HG03045 (cell line): ENCODE results near the gene KSR1.
"Not testable (repeated sequence)": the region's sequence is repeated elsewhere in the genome, so short reads cannot be mapped to it uniquely, and the experiment has no call there.

ENCODE experiments used
- ATAC-seq: cut with Tn5 transposase; IDR thresholded peaks from one replicate; pipeline ENCODE4 v1.9.1; 2021; ENCODE audit warnings: mild to moderate bottlenecking, moderate library complexity; ENCODE audit not compliant: unreplicated experiment

KSR1 gene

DNA sequence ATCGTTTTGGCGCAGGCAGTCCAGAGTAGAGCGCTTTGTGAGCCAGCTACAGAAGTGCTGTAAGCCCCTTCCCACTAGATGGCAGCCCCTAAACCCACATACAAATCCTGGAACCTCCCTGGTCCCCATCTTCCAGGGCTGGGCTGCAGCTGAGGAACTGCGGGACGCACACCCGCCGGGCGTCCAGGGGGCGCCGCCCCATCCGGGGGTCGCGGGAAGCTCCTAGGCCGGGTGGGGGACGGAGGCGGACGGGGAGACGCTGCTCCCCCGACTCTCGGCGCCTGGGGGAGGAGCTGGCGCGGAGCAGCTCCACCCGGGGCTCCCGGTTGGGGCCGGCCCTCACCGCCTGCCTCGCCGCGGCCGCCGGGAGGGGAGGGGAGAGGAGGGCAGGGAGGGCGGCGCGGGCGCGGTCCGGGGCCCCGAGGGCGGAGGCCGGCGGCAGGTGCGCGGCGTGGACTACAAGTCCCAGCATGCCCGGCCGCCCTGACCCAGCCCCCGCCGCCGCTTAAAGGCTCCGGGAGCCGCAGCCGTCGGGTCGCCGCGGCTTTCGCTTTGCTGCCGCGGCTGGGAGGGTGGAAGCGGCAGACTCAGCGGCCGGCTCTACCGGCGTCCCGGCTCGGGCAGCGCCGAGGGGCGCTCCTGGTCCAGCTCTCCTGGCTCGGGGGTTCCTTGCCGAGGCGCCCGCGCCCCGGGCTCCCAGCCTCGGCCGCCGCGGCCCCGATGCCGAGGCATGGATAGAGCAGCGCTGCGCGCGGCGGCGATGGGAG is at the start of gene KSR1:
TSS of gene KSR1 (plus strand) at position 535 of the 767 bp plus-strand sequence. CDS start at position 731, 196 bp downstream.
- peak; percentile 94 for ATAC-seq

DNA sequence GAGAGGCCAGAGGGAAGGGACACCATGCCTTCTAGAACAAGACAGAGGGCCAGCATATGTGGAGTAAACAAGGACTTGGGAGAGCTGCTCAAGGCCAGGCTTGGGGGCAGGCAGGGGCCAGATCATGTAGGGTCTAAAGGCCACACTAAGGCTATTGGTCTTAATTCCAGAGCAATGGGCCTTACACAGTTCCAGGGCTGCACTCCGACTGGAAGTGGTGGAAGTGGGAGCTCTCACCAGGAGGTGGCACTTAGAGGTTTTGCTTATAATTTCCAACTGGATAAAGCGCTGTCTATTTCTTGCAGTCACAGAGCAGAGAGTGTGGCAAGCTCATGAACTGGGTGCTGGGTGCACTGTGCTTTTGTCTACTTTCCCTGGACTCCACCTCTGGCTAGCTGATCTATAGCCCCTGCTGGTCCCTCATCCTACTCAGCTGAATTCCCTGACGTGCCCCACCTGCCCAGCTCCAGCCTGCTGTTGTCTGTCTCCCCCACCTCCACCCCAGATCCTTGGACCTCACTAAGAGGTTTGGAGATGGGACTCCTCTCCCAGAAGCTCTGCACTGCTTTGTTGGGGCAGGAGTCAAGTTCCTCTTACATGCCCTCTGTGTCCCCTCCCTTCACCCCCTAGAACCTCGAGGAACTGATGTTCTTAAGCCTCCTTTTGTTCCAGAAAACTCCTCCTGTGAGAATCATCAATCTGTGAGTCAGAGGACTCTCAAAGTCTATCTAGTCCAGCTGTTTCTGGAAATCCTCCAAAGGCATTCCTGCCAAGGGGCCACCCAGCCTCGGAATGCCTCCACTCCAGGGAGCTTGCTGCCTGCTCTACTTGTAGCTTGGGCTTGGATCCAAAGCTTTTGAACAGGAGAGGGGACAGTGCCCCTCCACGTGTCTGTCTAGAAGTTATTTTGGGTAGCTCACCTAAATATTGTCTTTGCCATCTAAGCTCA is 48.1 kb upstream of the KSR1 start:
- no peak for ATAC-seq

DNA sequence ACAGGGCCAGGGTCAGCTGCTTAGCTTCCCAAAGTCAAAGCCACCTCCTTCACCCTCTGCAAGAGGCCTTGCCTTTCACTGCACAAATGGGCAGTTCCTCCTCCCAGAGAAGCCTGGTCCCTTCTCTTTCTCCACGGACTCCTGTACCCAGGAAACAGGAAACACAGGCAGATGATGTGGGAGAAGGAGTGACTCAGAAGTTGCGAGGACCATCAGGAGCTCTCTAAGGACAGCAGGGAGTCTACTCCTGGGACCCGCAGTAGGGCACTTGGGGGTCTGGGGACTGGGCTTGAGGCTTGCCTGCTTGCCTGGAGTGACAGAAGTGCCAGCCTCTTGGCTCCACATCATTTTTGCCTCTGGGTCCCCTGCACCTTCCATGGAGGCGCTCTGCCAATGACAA is 47.4 kb upstream of the KSR1 start:
- ATAC-seq, result no peak

DNA sequence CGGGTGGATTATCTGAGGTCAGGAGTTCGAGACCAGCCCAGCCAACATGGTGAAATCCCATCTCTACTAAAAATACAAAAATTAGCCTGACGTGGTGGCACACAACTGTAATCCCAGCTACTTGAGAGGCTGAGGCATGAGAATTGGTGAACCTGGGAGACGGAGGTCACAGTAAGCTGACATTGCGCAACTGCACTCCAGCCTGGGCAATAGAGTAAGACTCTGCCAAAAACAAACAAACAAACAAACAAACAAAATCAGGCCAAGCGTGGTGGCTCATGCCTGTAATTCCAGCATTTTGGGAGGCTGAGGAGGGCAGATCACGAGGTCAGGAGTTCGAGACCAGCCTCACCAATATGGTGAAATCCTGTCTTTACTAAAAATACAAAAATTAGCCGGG is 44.1 kb upstream of the KSR1 start:
- not testable (repeated sequence) for ATAC-seq

DNA sequence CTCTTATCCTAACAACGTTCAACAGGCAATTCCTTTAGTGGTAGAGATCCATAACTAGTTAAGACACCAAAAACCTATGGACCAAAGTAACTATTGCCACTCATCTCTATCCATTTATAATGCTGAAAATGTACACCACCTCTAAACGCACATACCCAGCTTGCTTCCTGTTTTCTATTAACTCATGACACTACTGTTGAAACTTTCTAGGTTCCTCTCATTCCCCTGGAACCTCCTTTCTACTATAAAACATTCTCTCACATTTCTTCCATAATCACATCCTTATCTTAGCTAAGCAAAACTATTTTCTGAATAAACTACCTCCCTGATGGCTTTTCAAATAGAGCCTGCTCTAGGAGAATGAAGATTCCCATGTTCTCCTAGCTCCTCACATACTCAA is 42.9 kb upstream of the KSR1 start:
- no peak for ATAC-seq

DNA sequence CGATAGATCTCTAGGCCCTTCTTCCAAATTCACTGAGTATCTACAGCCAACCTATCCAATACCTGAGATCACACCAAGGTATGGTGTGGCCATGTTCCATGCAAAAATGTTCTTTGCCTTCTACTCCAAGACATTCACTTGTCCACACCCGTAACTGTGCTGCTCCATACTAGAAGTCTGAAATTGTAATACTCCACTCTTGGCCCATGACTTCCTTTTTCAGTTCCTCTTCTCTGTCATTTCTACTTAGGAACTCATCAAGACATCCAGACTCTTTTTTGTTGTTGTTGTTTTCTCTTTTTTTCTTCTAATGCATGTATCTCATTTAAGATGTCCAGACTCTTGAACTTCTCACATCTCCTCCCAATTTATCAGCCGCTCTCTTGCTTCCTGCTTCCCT is 42.5 kb upstream of the KSR1 start:
- no peak for ATAC-seq

DNA sequence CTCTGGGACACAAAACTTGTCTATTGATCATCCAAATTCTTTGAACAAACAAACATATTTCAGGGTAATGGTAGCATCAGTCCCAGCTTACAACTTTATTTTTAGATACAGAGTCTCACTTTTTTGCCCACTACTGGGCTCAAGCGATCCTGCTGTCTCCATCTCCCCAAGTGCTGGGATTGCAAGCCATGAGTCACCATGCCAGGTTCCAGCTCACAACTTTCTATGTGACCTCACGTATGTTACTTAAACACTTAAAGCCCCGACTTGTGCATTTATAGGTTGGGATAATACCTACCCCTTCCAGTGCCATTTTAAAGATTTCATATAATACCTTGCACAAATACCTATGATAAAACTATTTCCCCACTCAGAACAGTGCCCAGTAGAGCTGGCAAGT is 42.0 kb upstream of the KSR1 start:
- no peak for ATAC-seq

DNA sequence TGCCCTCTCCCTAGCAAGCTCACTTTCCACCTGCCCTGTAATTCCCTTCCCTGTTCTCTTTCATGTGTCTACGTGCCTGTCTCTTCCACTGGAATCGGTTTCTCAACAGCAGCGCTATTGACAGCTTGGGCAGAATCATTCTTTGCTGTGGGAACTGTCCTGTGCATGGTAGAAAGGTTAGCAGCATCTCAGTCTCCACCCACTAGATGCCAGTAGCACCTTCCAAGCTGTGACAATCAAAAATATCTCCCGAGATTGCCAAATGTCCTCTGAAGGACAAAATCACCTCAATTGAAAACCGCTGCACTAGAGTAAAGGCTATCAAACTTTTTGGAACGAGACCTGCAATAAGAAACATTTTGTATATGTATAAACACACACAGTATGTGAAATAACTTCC is 41.6 kb upstream of the KSR1 start:
- no peak for ATAC-seq

DNA sequence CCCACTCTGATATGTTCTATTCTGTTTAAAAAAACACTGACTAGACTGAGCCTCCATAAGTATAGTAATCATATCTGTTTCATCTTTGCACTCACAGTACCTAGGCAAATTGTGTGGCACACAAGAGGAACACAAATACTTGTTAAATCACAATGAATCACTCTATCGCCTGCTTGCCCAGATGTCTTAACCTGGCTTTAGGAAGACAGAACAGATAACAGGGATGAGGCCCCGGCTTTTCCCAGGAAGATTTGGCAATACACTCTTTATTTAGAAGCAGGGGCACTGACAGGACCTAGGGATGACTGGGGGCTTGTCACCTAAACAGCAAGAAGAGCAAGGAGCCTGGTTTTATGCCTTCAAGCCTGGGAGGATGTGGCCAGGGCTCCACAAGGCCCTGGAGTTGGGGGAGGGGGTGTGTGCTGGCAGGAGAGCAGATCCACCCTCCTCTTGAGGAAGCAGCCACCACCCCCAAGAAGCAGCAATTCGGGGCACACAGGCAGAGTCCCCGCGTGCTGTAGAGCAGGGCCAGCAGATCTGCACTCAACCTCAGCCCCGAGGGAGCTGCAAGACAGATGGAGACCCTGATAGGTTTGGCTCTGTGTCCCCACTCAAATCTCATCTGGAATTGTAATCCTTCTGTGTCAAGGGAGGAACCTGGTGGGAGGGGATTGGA is 41.0 kb upstream of the KSR1 start:
- no peak for ATAC-seq

DNA sequence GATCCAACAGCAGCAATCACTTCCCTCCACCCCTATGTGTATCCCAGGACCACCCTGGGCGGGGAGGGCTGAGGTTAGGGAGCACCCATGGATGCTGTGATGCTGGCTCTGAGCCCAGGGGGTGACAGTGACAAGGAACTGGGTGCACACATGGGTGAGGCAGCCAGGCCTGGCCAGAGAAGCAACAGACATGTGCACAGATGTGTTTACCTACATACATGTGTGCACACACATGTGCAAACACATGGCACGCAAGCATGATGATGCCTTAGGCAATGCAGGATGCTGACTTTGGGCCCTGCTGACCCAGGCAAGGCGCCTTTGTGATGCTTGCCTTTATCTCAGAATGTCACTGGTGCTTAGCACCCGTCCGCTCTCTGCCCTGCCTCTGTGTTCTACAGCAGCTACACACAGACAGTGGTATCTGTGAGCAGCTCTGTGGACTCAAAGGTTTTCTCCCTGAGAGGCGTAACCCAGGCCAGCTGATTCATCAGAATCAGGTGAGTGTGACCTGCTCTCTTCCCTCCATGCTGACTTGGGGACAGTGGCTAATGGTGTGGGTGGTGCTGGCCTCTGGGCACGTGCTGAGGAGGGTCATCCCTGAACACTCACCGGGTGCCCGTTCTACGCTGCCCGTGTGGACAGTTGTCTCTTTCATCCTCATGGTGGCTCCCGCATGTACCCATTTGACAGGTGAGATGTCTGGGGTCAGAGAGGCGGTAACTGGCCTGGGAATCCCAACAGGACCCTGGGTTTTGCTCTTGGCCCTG is 38.5 kb upstream of the KSR1 start:
- ATAC-seq, result no peak

DNA sequence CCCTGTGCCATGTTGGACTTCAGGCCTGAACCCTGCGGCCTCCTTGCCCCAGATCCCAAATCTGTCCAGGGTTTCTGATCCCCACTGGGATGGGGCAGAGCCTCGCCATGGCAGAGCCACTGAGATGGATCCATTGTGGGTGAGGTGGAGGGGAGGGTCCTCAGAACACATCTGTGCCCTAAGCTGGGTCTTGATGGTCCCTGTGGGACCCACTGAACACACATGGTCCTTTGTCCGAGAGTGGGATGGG is 38.0 kb upstream of the KSR1 start:
- no peak for ATAC-seq

DNA sequence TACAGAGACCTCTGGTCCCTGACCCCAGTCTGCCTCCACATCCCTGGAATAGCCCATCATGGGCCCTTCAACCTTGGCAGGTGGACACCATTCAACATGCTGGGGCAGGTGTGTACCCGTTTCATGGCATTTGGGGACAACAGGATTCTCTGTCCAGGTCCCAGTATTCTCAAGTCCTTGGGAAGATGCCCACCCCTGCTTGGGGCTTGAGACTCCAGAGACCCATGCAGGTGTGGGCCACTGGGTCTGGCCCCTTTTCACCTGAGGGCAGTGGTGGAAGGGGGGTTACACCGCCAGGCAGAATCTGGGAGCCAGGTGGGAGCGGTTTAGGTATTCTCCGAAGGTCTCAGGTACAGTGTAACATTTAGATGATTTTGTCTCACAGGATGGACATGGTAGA is 37.1 kb upstream of the KSR1 start:
- no peak for ATAC-seq

DNA sequence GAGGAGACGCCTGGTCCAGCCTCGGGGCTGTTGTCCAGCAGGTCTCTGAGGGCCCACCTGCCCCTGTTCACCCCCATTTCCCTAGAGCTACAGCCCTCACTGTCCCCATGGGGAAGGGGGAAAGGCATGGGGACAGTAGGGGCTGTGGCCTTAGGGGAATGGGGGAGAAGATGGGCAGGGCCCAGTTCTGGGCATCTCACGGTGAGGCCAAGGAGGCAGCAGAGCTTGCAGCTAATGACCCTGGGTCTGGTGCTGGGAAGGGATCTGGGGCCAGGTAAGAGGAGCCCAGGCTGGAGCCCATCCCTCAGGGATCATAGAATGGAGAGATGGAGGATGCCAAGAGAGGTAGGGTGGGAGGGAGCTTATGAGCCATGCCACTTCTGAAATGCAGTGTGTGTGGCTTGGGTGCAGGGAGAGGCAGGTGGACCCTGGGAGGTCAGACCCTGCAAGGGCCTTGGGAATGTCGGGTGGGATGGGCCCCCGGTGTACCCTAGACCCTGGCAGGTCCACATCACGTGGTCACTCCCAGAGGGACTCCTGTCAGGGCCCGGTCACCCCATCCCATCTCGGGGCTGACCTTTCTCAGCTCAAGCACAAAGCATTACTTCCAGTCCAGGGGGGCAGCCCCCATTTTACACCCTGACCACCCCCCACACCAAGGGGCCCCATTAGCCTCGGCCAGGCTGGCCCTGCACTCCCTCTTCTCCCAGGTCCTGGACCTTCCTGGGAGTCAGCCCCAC is 35.9 kb upstream of the KSR1 start:
- no peak for ATAC-seq

DNA sequence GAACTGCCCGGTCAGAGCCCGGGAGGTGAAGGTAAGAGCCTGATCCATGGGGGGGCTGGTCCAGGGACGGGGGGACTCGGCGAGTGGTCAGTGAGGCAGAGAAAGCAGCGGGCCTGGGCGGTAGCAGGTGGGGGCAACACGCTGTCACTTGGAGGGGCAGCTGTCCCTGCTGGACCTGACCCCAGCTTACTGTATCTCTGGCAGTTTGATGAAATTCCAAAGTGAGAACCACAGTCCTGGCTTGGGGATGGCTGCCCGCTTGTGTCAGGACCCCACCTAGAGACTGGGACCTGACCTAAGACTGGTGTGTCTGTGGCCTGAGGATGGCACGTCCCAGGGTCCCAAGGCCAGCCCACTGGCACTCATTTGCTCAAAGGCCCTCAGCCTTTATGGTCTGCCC is 35.1 kb upstream of the KSR1 start:
- ATAC-seq, result no peak

DNA sequence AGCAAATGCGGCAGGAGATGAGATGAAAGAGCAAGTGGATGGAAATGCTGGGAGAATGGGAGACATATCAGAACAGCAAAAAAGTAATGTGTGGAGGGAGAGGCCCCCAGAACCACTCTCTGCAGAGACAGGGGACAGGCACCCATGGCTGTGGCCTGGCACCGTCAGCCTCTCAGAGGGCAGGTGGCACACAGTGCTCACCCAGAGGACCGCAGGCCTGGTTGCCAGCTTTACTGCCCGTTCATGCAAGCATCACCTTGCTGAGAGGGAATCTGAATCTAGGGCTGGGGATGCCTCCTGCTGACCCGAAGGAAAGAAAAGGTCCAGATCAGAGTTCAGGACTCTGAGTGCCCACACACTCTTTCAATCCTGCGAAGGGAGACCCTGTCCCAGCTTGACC is 34.6 kb upstream of the KSR1 start:
- ATAC-seq, result not testable (repeated sequence)

DNA sequence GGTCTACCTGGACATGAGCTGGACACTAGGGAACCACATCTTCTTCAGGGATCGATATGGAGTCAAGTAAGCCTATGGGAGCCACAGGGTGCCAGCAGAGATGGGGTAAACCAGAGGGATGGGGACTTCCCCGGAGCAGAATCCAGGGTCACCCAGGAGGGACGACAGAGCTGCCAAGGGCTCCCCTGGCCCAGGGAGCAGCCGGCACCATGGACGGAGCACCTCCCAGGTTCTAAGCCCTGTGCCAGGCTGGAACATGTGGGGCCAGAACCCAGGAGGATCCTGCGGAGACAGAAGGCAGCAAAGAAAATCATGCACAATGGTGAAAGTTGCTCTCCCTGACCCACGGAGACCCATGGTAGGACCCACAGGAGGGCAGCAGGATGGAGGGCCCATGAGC is 33.6 kb upstream of the KSR1 start:
- ATAC-seq, result no peak

DNA sequence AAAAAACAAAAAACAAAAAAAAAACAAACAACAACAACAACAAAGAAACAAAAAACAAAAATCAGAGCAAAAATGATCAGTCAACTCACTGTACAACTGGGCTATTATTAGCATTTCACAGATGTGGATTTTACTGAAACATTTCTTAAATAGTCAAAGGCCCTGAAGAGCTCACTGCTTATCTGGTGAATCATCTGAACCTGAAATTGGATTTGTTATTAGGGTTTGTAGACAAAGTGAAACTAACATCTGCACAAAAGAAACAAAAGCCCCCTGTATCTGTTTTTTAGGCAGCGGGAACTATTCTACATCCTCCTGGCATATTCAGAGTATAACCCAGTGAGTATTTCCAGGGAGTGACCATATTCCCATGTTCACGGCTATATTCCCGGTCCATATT is 32.6 kb upstream of the KSR1 start:
- ATAC-seq, result no peak

DNA sequence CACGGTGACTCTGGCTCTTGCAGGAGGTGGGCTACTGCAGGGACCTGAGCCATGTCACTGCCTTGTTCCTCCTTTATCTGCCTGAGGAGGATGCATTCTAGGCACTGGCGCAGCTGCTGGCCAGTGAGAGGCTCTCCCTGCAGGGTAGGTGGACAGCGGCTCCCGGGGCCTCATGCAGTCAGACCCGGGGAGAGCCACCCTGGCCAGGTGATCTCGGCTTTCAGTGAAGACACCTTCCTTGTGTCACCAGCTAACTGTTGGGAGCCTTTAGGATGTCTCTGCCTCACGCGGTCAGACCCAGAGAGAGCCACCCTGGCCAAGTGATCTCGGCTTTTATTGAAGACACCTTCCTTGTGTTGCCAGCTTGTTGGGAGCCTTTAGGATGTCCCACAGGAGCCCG is 31.7 kb upstream of the KSR1 start:
- ATAC-seq, result no peak

DNA sequence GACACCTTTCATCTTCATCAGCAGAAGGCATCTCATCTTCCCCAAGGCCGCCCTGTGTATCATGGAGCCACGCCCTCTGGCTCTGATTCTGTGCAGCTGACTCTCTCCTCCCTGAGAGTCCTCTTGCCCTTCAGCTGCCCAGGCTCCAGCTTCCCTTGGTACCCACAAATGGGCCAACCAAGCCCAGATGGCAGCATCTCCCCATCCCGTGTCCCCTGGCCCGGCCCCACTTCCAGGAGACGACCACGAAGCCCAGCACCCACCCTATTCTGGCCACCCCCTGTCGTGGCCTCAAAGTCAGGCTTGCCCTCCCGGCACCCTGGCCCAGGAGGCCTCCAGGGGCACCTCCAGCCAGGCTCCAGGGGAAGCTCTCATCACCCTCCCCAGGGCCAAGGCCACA is 31.3 kb upstream of the KSR1 start:
- ATAC-seq, result no peak

DNA sequence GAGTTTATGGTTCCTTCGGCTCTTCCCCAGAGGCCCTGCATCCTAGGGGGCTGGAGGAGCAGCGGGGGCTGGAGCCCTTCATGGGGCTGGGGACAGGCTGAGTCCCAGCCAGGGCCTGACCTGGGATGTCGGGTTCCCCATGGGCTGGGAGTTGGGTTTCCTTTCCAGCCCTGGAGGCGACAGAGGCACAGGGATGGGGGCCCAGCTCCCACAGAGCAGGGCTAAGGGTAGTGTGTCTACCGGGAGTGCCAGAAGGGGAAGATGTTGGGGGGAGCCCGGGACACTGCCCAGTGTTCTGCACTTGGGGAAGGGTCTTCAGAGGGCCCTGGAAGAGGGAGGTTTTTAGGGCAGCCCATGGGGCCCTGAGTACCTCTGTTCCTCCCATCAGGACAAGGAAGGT is 30.7 kb upstream of the KSR1 start:
- not testable (repeated sequence) for ATAC-seq
